HEK293 (cell line): ENCODE data around the gene SLF2.

ENCODE experiments used
- BCL11B ChIP-seq: fragments of 450-650 bp; formaldehyde crosslinking; IDR thresholded peaks from 2 replicates; pipeline ENCODE4 v1.5.1; 2016; ENCODE audit warnings: low read depth, missing biosample characterization, missing genetic modification characterization
- CTCF ChIP-seq: fragments of 450-650 bp; formaldehyde crosslinking; IDR thresholded peaks from 2 replicates; pipeline ENCODE4 v1.5.1; 2016; ENCODE audit warnings: missing biosample characterization, missing genetic modification characterization
- EGR2 ChIP-seq: fragments of 450-650 bp; formaldehyde crosslinking; IDR thresholded peaks from 2 replicates; pipeline ENCODE4 v1.5.1; 2016; ENCODE audit warnings: low read depth, missing biosample characterization, missing genetic modification characterization
- HOXC10 ChIP-seq: sonication (generic); formaldehyde crosslinking; IDR thresholded peaks from 2 replicates; pipeline ENCODE4 v1.8.1; 2023; ENCODE audit warnings: mild to moderate bottlenecking, missing genetic modification reagents
- KLF1 ChIP-seq: fragments of 450-650 bp; formaldehyde crosslinking; IDR thresholded peaks from 2 replicates; pipeline ENCODE4 v1.5.1; 2016; ENCODE audit warnings: missing biosample characterization, missing genetic modification characterization
- KLF8 ChIP-seq: fragments of 450-650 bp; formaldehyde crosslinking; IDR thresholded peaks from 2 replicates; pipeline ENCODE4 v1.5.1; 2016; ENCODE audit warnings: missing biosample characterization, missing genetic modification characterization
- MYNN ChIP-seq: fragments of 450-650 bp; formaldehyde crosslinking; IDR thresholded peaks from 2 replicates; pipeline ENCODE4 v1.5.1; 2016; ENCODE audit warnings: missing biosample characterization, missing genetic modification characterization, borderline replicate concordance
- PRDM2 ChIP-seq: fragments of 450-650 bp; formaldehyde crosslinking; IDR thresholded peaks from 2 replicates; pipeline ENCODE4 v1.5.1; 2016; ENCODE audit warnings: missing biosample characterization, missing genetic modification characterization, borderline replicate concordance
- SP7 ChIP-seq: fragments of 450-650 bp; formaldehyde crosslinking; IDR thresholded peaks from 2 replicates; pipeline ENCODE4 v1.5.1; 2016; ENCODE audit warnings: missing biosample characterization, missing genetic modification characterization
- TSHZ1 ChIP-seq: fragments of 450-650 bp; formaldehyde crosslinking; IDR thresholded peaks from 2 replicates; pipeline ENCODE4 v1.5.1; 2016; ENCODE audit warnings: missing biosample characterization, missing genetic modification characterization, borderline replicate concordance
- ZBTB44 ChIP-seq: fragments of 450-650 bp; IDR thresholded peaks from 2 replicates; pipeline ENCODE4 v1.5.1; 2018; ENCODE audit warnings: missing biosample characterization, mild to moderate bottlenecking, missing genetic modification characterization
- ZBTB48 ChIP-seq: fragments of 450-650 bp; formaldehyde crosslinking; IDR thresholded peaks from 2 replicates; pipeline ENCODE4 v1.5.1; 2016; ENCODE audit warnings: missing biosample characterization, missing genetic modification characterization
- ZFP3 ChIP-seq: fragments of 450-650 bp; formaldehyde crosslinking; IDR thresholded peaks from 2 replicates; pipeline ENCODE4 v1.5.1; 2016; ENCODE audit warnings: low read depth, missing biosample characterization, missing genetic modification characterization
- ZNF18 ChIP-seq: fragments of 450-650 bp; formaldehyde crosslinking; IDR thresholded peaks from 2 replicates; pipeline ENCODE4 v1.5.1; 2016; ENCODE audit warnings: missing biosample characterization, missing genetic modification characterization
- ZNF184 ChIP-seq: fragments of 450-650 bp; IDR thresholded peaks from 2 replicates; pipeline ENCODE4 v1.5.1; 2018; ENCODE audit warnings: missing biosample characterization, mild to moderate bottlenecking, missing genetic modification characterization
- ZNF214 ChIP-seq: fragments of 450-650 bp; formaldehyde crosslinking; IDR thresholded peaks from 2 replicates; pipeline ENCODE4 v1.5.1; 2017; ENCODE audit warnings: missing biosample characterization, mild to moderate bottlenecking, missing genetic modification characterization, borderline replicate concordance
- ZNF394 ChIP-seq: fragments of 450-650 bp; formaldehyde crosslinking; IDR thresholded peaks from 2 replicates; pipeline ENCODE4 v1.5.1; 2016; ENCODE audit warnings: missing biosample characterization, missing genetic modification characterization, mild to moderate bottlenecking, moderate library complexity, borderline replicate concordance
- ZNF571 ChIP-seq: fragments of 450-650 bp; formaldehyde crosslinking; IDR thresholded peaks from 2 replicates; pipeline ENCODE4 v1.5.0; 2017; ENCODE audit warnings: missing biosample characterization, missing genetic modification characterization
- ZNF660 ChIP-seq: fragments of 450-650 bp; IDR thresholded peaks from 2 replicates; pipeline ENCODE4 v1.5.1; 2018; ENCODE audit warnings: missing biosample characterization, mild to moderate bottlenecking, missing genetic modification characterization
- ZNF701 ChIP-seq: fragments of 450-650 bp; formaldehyde crosslinking; IDR thresholded peaks from 2 replicates; pipeline ENCODE4 v1.5.1; 2016; ENCODE audit warnings: missing biosample characterization, missing genetic modification characterization
- ZNF768 ChIP-seq: fragments of 450-650 bp; formaldehyde crosslinking; IDR thresholded peaks from 2 replicates; pipeline ENCODE4 v1.5.1; 2018; ENCODE audit warnings: missing biosample characterization, mild to moderate bottlenecking, missing genetic modification characterization
- ZNF777 ChIP-seq: fragments of 450-650 bp; formaldehyde crosslinking; IDR thresholded peaks from 2 replicates; pipeline ENCODE4 v1.5.1; 2017; ENCODE audit warnings: missing biosample characterization, missing genetic modification characterization, borderline replicate concordance
- ZSCAN16 ChIP-seq: fragments of 450-650 bp; formaldehyde crosslinking; IDR thresholded peaks from 2 replicates; pipeline ENCODE4 v1.5.1; 2016; ENCODE audit warnings: missing biosample characterization, missing genetic modification characterization

The SLF2 gene

GRCh38 chr10:100998991-100999741 is 86.4 kb downstream of the SLF2 start (continued):
- TF ChIP-seq HOXC10 (CRISPR knock-in tag) (no peak), ZNF768 (tag by site-specific recombination) (no peak), KLF8 (tag by site-specific recombination) (peak; percentile 83; the same call in 1 of the 2 replicates), ZSCAN16 (tag by site-specific recombination) (0 out of 2 replicates have a peak, but pooled peaks have one; percentile 18), BCL11B (tag by site-specific recombination) (peak; percentile 88; the same call in 1 of the 2 replicates), ZFP3 (no peak), ZNF777 (no peak; the same call in 1 of the 2 replicates), ZNF571 (no peak), KLF1 (peak; percentile 52), ZNF18 (tag by site-specific recombination) (no peak), ZBTB44 (tag by site-specific recombination) (no peak), ZNF701 (tag by site-specific recombination) (no peak), ZNF214 (tag by site-specific recombination) (no peak), PRDM2 (no peak), MYNN (tag by site-specific recombination) (no peak), TSHZ1 (tag by site-specific recombination) (no peak; the same call in 1 of the 2 replicates), ZNF394 (tag by site-specific recombination) (peak; percentile 46; the same call in 1 of the 2 replicates), CTCF (tag by site-specific recombination) (peak; percentile 93), SP7 (tag by site-specific recombination) (peak; percentile 30), ZNF660 (tag by site-specific recombination) (peak; percentile 88), ZNF184 (tag by site-specific recombination) (0 out of 2 replicates have a peak, but pooled peaks have one; percentile 27), EGR2 (tag by site-specific recombination) (peak; percentile 34), ZBTB48 (tag by site-specific recombination) (0 out of 2 replicates have a peak, but pooled peaks have one; percentile 19)
